GM12878 (cell line): Measurements from ENCODE around the gene MMEL1. TPM values are rescaled to one million over a fixed set of nuclear protein-coding genes. Genes with fewer than 3 reads are reported as not detected.

ENCODE experiments used
- ATAC-seq: fragments of 200-7000 bp; cut with Tn5 transposase; 3 replicates; pipeline ENCODE4 v1.9.1; 2020; ENCODE audit warnings: mild to moderate bottlenecking, moderate library complexity
- BruUV-seq: library from RNA; stranded (reverse); fragments of 400-500 nt; replicated peaks from 2 replicates; lab custom pipeline; 2021; lab: Mats Ljungman, UMichigan
- CTCF ChIA-PET: fragments of 300-600 bp; sonication (Branson Sonifier 250); formaldehyde crosslinking; extraction: SDS; loops from one replicate; lab custom pipeline; 2021; ENCODE audit warnings: inconsistent platforms; lab: Yijun Ruan, JAX
- POLR2A ChIA-PET: fragments of 350-600 bp; formaldehyde crosslinking; extraction: SDS; loops from one replicate; lab custom pipeline; 2021; ENCODE audit warnings: inconsistent platforms; lab: Charles Lee
- RAD21 ChIA-PET: fragments of 300-600 bp; sonication (Branson Sonifier 250); formaldehyde crosslinking; loops from one replicate; lab custom pipeline; 2023; ENCODE audit warnings: antibody characterized with exemption; ENCODE audit not compliant: unreplicated experiment; lab: Charles Lee
- SMC1A ChIA-PET: fragments of 300-600 bp; sonication (Branson Sonifier 250); formaldehyde crosslinking; loops from one replicate; lab custom pipeline; 2023; ENCODE audit not compliant: unreplicated experiment, uncharacterized antibody; lab: Charles Lee
- DNase-seq: peaks from one replicate; pipeline ENCODE4 v3.0.0-alpha.2; 2011; ENCODE audit warnings: low read depth, low spot score
- FAIRE-seq: peaks from 3 replicates; lab custom pipeline; 2011; peaks lifted over from hg19 to GRCh38; lab: Jason Lieb, UNC
- H2AFZ ChIP-seq: 2 replicates; pipeline ENCODE4 v1.6.0; 2011; ENCODE audit warnings: low read depth, low read length, control low read depth; ENCODE audit not compliant: control insufficient read depth
- H3K27ac ChIP-seq: 2 replicates; pipeline ENCODE4 v1.5.1; 2011; ENCODE audit warnings: control low read depth; ENCODE audit not compliant: control insufficient read depth, insufficient read depth
- H3K27me3 ChIP-seq, 2 experiments: replicated peaks in 1 of 2; 2 replicates each; pipeline versions ENCODE4 v1.6.0 to v1.6.1; 2011; ENCODE audit warnings: low read length in 1 of 2; ENCODE audit not compliant: control insufficient read depth in 2 of 2, insufficient read depth in 2 of 2
- H3K36me3 ChIP-seq, 2 experiments: 2 replicates each; pipeline ENCODE4 v1.5.1; 2011; ENCODE audit warnings: low read length in 1 of 2; ENCODE audit not compliant: control insufficient read depth in 2 of 2, insufficient read depth in 2 of 2
- H3K4me1 ChIP-seq: 2 replicates; pipeline ENCODE4 v1.6.1; 2011; ENCODE audit warnings: mild to moderate bottlenecking, low read length, moderate library complexity, mixed read lengths; ENCODE audit not compliant: control insufficient read depth, insufficient read depth
- H3K4me2 ChIP-seq: 2 replicates; pipeline ENCODE4 v1.6.0; 2011; ENCODE audit warnings: control low read depth; ENCODE audit not compliant: control insufficient read depth, insufficient read depth
- H3K4me3 ChIP-seq: fragments of 200-600 bp; sonication (generic); 2 replicates; pipeline ENCODE4 v1.5.1; 2016
- H3K79me2 ChIP-seq: 2 replicates; pipeline ENCODE4 v1.6.0; 2011; ENCODE audit warnings: low read length; ENCODE audit not compliant: control insufficient read depth, insufficient read depth
- H3K9ac ChIP-seq: 2 replicates; pipeline ENCODE4 v1.8.0; 2011; ENCODE audit warnings: low read length, control low read depth, mixed read lengths; ENCODE audit not compliant: control insufficient read depth, insufficient read depth
- H3K9me3 ChIP-seq: replicated peaks from 3 replicates; pipeline ENCODE4 v1.5.1; 2011; ENCODE audit warnings: mild to moderate bottlenecking, low read length; ENCODE audit not compliant: control insufficient read depth, insufficient read depth
- H4K20me1 ChIP-seq: 2 replicates; pipeline ENCODE4 v1.6.0; 2011; ENCODE audit not compliant: control insufficient read depth, insufficient read depth
- ATF3 ChIP-seq: IDR thresholded peaks from 2 replicates; pipeline ENCODE4 v1.6.1; 2011; ENCODE audit warnings: low read depth, mild to moderate bottlenecking, low read length, moderate library complexity, borderline replicate concordance; ENCODE audit errors: extremely low read depth
- ATF7 ChIP-seq: fragments of 450-650 bp; IDR thresholded peaks from 2 replicates; pipeline ENCODE4 v1.6.1; 2016; ENCODE audit warnings: low read depth, mild to moderate bottlenecking
- BMI1 ChIP-seq: fragments of 450-650 bp; IDR thresholded peaks from 2 replicates; pipeline ENCODE4 v1.6.1; 2016; ENCODE audit warnings: mild to moderate bottlenecking, moderate library complexity, borderline replicate concordance
- BRCA1 ChIP-seq: IDR thresholded peaks from 2 replicates; pipeline ENCODE4 v1.6.1; 2011; ENCODE audit warnings: low read depth, low read length, improper control_type of control experiment
- EGR1 ChIP-seq, 2 experiments: IDR thresholded peaks; 1 replicate in 1 of 2; 2 replicates in 1 of 2; pipeline ENCODE4 v1.6.1; 2011 to 2012; ENCODE audit warnings: low read depth in 2 of 2, low read length in 2 of 2, borderline replicate concordance in 1 of 2, mild to moderate bottlenecking in 1 of 2, moderate library complexity in 1 of 2
- EZH2 ChIP-seq: IDR thresholded peaks from 2 replicates; pipeline ENCODE4 v1.6.1; 2012; ENCODE audit warnings: low read depth, mild to moderate bottlenecking, control low read depth, inconsistent platforms, low read length, borderline replicate concordance; ENCODE audit not compliant: control insufficient read depth
- GABPA ChIP-seq: IDR thresholded peaks from 2 replicates; pipeline ENCODE4 v1.6.1; 2014; ENCODE audit warnings: antibody characterized with exemption, low read depth, mild to moderate bottlenecking, inconsistent platforms
- MXI1 ChIP-seq: fragments of 150-350 bp; IDR thresholded peaks from 2 replicates; pipeline ENCODE4 v1.6.1; 2011; ENCODE audit warnings: low read depth, mild to moderate bottlenecking, inconsistent platforms, low read length, improper control_type of control experiment
- PKNOX1 ChIP-seq: fragments of 450-650 bp; IDR thresholded peaks from 2 replicates; pipeline ENCODE4 v1.6.1; 2016; ENCODE audit warnings: mild to moderate bottlenecking
- PML ChIP-seq: IDR thresholded peaks from 2 replicates; pipeline ENCODE4 v1.6.1; 2012; ENCODE audit warnings: low read length, inconsistent platforms
- POLR2AphosphoS2 ChIP-seq: IDR thresholded peaks from 2 replicates; pipeline ENCODE4 v1.6.1; 2011; ENCODE audit warnings: low read depth, mild to moderate bottlenecking, low read length, improper control_type of control experiment, moderate library complexity
- POU2F2 ChIP-seq: IDR thresholded peaks from 3 replicates; pipeline ENCODE4 v1.6.1; 2011; ENCODE audit warnings: low read depth, mild to moderate bottlenecking, low read length, borderline replicate concordance
- RELA ChIP-seq: fragments of 450-650 bp; IDR thresholded peaks from 2 replicates; pipeline ENCODE4 v1.8.0; 2014; ENCODE audit warnings: borderline replicate concordance; ENCODE audit not compliant: partially characterized antibody
- SMARCA5 ChIP-seq: fragments of 450-650 bp; IDR thresholded peaks from 2 replicates; pipeline ENCODE4 v1.6.1; 2017; ENCODE audit warnings: mild to moderate bottlenecking
- STAT1 ChIP-seq: fragments of 450-650 bp; conservative IDR thresholded peaks from 2 replicates; pipeline ENCODE4 v1.6.1; 2014; ENCODE audit warnings: antibody characterized with exemption, mild to moderate bottlenecking
- TBL1XR1 ChIP-seq: IDR thresholded peaks from 2 replicates; pipeline ENCODE4 v1.6.1; 2012; ENCODE audit warnings: low read depth, low read length, improper control_type of control experiment
- whole genome bisulfite sequencing: methylation state at CpG from one replicate; pipeline ENCODE4 v1.1.6; 2016; ENCODE audit warnings: low lambda C conversion rate; ENCODE audit not compliant: insufficient replicate concordance, insufficient coverage; ENCODE audit errors: missing lambda C conversion rate; 5-methylcytosine and 5-hydroxymethylcytosine counted together
- in situ Hi-C: fragments of 300-500 bp; cut with MboI; formaldehyde crosslinking; loops from 9 replicates; pipeline ENCODE4 v1.14.3; 2018; ENCODE audit warnings: mixed read lengths
- intact Hi-C: fragments of 100-400 bp; cut with micrococcal nuclease; formaldehyde crosslinking; loops from one replicate; pipeline ENCODE4 v1.14.2; 2022; ENCODE audit not compliant: unreplicated experiment
- polyA plus RNA-seq, 11 experiments: library from polyadenylated mRNA; depleted of rRNA in 4 of 11; unstranded in 6 of 11; stranded (reverse) in 5 of 11; fragments of >200 nt; fragmentation: Nextera tagmentation in 4 of 11; fragmentation: Illumina TruSeq in 1 of 11; extraction: Ambion mirVana in 4 of 11; extraction: Trizol in 1 of 11; gene quantifications; 1 replicate in 1 of 11; 2 replicates in 10 of 11; pipeline versions ENCODE4 v1.2.1 to v1.2.3, GENCODE V29; 2011 to 2016; ENCODE audit warnings: inconsistent platforms in 2 of 11, missing spikeins in 2 of 11, low read depth in 1 of 11
- total RNA-seq, 4 experiments: library from RNA; depleted of rRNA in 3 of 4; stranded (reverse); fragments of >200 nt in 3 of 4; fragmentation: Illumina TruSeq in 1 of 4; extraction: Trizol in 1 of 4; gene quantifications; 2 replicates each; pipeline versions ENCODE4 v1.2.1 to v1.2.3, GENCODE V29; 2013 to 2021
- TF ChIP-seq, protein P1 (sequence below): fragments of 450-650 bp; IDR thresholded peaks from 2 replicates; pipeline ENCODE4 v1.6.1; 2017; ENCODE audit warnings: antibody characterized with exemption, mild to moderate bottlenecking, moderate library complexity

MMEL1 gene
- total and polyA plus RNA-seq, 10 of the 15 experiments (the other 5 are each of a cell fraction or from before 2014, with no cell fraction given): 0.11 TPM; not detected in 9

DNA sequence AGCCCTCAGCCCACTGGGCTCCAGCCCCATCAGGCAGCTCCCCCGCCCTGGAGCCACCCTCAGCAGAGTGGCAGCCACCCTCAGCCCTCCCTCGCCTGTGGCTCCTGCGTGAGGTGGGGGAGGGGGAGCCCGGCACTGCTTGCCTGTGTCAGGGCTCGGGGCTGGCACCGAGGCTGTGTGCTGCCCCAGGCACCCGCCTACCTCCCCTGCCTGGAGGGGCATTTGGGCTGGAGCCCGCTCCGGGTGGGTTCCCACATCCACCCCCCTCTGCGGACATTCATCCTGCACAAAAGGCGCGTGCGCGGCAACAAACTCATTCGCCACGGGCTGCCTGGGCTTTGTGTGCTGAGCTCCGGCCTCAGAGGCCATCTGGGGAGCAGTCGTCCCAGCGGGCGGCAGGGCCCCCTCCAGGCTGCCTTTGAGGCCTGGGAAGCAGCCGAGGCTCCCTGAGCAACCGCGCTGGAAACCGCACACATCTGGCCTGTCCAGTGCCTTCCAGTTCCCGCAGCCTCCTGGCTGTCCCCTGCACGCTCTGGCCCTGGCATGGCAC, 89.2 kb downstream of the MMEL1 start:
- Histone ChIP-seq H3K9ac (no peak overlapping the region), H2AFZ (no peak overlapping the region), H3K4me1 (peaks cover 18% of the 10 kb centered on the region), H3K4me3 (no peak overlapping the region), H4K20me1 (no peaks in the 10 kb centered on the region), H3K27ac (no peak overlapping the region), H3K36me3 (no peaks in the 10 kb centered on the region), H3K27me3 (no peaks in the 10 kb centered on the region; a peak in 1 of 4 replicates), H3K4me2 (peak overlapping the region; percentile 51; the same call in 1 of the 2 replicates), H3K9me3 (no peaks in the 10 kb centered on the region), H3K79me2 (peaks cover 5% of the 10 kb centered on the region; the same call in 1 of the 2 replicates)
- no peak for ATAC-seq
- ChIA-PET CTCF (interaction anchor here (0.8 kb wide), 1 partner anchor 349 kb away, joined by 3 read pairs; the partner anchor contains the start of gene FAAP20), RAD21 (interaction anchor here (7.1 kb wide), 1 partner anchor 18 kb away, joined by 86 read pairs; the partner anchor contains the start of gene PANK4), POLR2A (interaction anchor here (0.9 to 1.4 kb wide), 2 partner anchors 14 to 17 kb away, joined by 4 read pairs; partner anchors contain the start of genes HES5 and PANK4), SMC1A (no interaction called here)
- intact Hi-C loops: loop anchor here (10.0 kb wide), 1 partner anchor 239 kb away; no protein-coding TSS in a partner anchor
- 18% methylated on average over 26 of the region's 26 CpGs for WGBS
- no peak for FAIRE-seq
- BruUV-seq: no TSS peak
- in situ Hi-C loops: no loop called here
- no peak for DNase-seq
- TF ChIP-seq TBL1XR1: no peak
- TF ChIP-seq ATF3: no peak
- no peak for TF ChIP-seq BMI1
- TF ChIP-seq GABPA: no peak
- TF ChIP-seq MXI1: no peak
- TF ChIP-seq ATF7: no peak
- no peak for TF ChIP-seq SMARCA5
- TF ChIP-seq, protein P1, sequence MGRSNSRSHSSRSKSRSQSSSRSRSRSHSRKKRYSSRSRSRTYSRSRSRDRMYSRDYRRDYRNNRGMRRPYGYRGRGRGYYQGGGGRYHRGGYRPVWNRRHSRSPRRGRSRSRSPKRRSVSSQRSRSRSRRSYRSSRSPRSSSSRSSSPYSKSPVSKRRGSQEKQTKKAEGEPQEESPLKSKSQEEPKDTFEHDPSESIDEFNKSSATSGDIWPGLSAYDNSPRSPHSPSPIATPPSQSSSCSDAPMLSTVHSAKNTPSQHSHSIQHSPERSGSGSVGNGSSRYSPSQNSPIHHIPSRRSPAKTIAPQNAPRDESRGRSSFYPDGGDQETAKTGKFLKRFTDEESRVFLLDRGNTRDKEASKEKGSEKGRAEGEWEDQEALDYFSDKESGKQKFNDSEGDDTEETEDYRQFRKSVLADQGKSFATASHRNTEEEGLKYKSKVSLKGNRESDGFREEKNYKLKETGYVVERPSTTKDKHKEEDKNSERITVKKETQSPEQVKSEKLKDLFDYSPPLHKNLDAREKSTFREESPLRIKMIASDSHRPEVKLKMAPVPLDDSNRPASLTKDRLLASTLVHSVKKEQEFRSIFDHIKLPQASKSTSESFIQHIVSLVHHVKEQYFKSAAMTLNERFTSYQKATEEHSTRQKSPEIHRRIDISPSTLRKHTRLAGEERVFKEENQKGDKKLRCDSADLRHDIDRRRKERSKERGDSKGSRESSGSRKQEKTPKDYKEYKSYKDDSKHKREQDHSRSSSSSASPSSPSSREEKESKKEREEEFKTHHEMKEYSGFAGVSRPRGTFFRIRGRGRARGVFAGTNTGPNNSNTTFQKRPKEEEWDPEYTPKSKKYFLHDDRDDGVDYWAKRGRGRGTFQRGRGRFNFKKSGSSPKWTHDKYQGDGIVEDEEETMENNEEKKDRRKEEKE: no peak
- TF ChIP-seq POU2F2: no peak
- TF ChIP-seq BRCA1: no peak
- no peak for TF ChIP-seq EGR1 (IDR thresholded peaks at IDR 0.05; ENCODE audit: borderline replicate concordance in 1 of 2, low read depth in 2 of 2, low read length in 2 of 2)
- no peak for TF ChIP-seq EZH2
- no peak for TF ChIP-seq POLR2AphosphoS2
- peak; percentile 59 for TF ChIP-seq PKNOX1
- TF ChIP-seq RELA: no peak
- no peak for TF ChIP-seq PML
- no peak for TF ChIP-seq STAT1
